Transverse colon (tissue), 4 donors: ENCODE data around the gene LRP5.

ENCODE experiments used
- POLR2A ChIP-seq: fragments of 450-650 bp; IDR thresholded peaks from one replicate; pipeline ENCODE4 v1.6.1; 2016; ENCODE audit warnings: antibody characterized with exemption, mild to moderate bottlenecking, moderate library complexity
- POLR2AphosphoS5 ChIP-seq, 3 donors: sonication (generic); formaldehyde crosslinking; IDR thresholded peaks; one replicate each; pipeline ENCODE4 v1.6.1; 2016; ENCODE audit warnings: antibody characterized with exemption in 3 of 3
- TF ChIP-seq, protein P1 (sequence below), 5 experiments: fragments of 200-600 bp in 3 of 5; fragments of 450-650 bp in 2 of 5; sonication (generic) in 3 of 5; IDR thresholded peaks; 1 replicate in 2 of 5; 2 replicates in 3 of 5; pipeline ENCODE4 v1.5.1; 2016 to 2017; ENCODE audit warnings: antibody characterized with exemption in 5 of 5, inconsistent platforms in 3 of 5, mild to moderate bottlenecking in 2 of 5, moderate library complexity in 1 of 5

DNA sequence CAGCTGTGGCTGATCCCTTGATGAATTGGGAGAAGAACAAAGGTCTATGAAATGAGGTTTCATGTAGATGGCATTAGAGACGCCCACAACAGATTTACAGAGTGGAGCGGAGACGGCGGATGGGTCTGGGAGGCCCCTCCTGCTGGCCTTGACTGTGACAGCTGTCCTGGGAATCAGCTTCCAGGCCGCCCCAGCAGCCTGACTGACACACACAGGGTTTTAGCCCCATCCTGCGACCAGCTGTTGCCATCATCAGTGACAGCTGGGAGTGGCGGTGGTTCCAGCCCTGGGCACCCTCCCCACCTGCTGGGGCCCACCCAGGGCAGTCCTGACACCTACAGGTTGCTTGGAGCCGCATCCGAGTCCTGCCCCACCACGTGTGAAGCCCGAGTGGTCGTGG, 84.1 kb downstream of the LRP5 start:
- TF ChIP-seq, protein P1, sequence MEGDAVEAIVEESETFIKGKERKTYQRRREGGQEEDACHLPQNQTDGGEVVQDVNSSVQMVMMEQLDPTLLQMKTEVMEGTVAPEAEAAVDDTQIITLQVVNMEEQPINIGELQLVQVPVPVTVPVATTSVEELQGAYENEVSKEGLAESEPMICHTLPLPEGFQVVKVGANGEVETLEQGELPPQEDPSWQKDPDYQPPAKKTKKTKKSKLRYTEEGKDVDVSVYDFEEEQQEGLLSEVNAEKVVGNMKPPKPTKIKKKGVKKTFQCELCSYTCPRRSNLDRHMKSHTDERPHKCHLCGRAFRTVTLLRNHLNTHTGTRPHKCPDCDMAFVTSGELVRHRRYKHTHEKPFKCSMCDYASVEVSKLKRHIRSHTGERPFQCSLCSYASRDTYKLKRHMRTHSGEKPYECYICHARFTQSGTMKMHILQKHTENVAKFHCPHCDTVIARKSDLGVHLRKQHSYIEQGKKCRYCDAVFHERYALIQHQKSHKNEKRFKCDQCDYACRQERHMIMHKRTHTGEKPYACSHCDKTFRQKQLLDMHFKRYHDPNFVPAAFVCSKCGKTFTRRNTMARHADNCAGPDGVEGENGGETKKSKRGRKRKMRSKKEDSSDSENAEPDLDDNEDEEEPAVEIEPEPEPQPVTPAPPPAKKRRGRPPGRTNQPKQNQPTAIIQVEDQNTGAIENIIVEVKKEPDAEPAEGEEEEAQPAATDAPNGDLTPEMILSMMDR (IDR thresholded peaks at IDR 0.05) = no peak
- TF ChIP-seq POLR2AphosphoS5 (IDR thresholded peaks at IDR 0.05) (no peak), POLR2A (no peak)
